Liver (tissue), 9 donors: Measurements from ENCODE around the gene TAS2R20. TPM values are rescaled to one million over a fixed set of nuclear protein-coding genes. Genes with fewer than 3 reads are reported as not detected.

Experiments
- DNase-seq: peaks from one replicate; pipeline ENCODE4 v3.0.0-alpha.2; 2017; ENCODE audit warnings: low spot score
- H3K27ac ChIP-seq, 2 donors: one replicate each; pipeline ENCODE4 v1.7.0; 2013; ENCODE audit warnings: inconsistent platforms in 2 of 2, low read length in 2 of 2, control low read depth in 1 of 2, low read depth in 1 of 2, mild to moderate bottlenecking in 1 of 2
- H3K27me3 ChIP-seq, 4 donors: one replicate each; pipeline versions ENCODE4 v1.6.1 to v1.7.0; 2013; ENCODE audit warnings: low read length in 3 of 4, inconsistent platforms in 1 of 4, mild to moderate bottlenecking in 1 of 4, moderate library complexity in 1 of 4; ENCODE audit not compliant: control insufficient read depth in 4 of 4, insufficient read depth in 4 of 4
- H3K36me3 ChIP-seq, 4 donors: one replicate each; pipeline versions ENCODE4 v1.6.1 to v1.7.0; 2013; ENCODE audit warnings: low read length in 3 of 4, mild to moderate bottlenecking in 3 of 4, low read depth in 1 of 4, moderate library complexity in 1 of 4; ENCODE audit not compliant: control insufficient read depth in 4 of 4, insufficient read depth in 3 of 4
- H3K4me1 ChIP-seq, 4 donors: one replicate each; pipeline versions ENCODE4 v1.6.1 to v1.7.0; 2013; ENCODE audit warnings: low read length in 3 of 4, mild to moderate bottlenecking in 3 of 4, moderate library complexity in 1 of 4; ENCODE audit not compliant: control insufficient read depth in 4 of 4, insufficient read depth in 4 of 4
- H3K4me3 ChIP-seq, 3 donors: one replicate each; pipeline versions ENCODE4 v1.6.1 to v1.7.0; 2013; ENCODE audit warnings: low read length in 3 of 3, control low read depth in 1 of 3, low read depth in 1 of 3, mild to moderate bottlenecking in 1 of 3
- H3K9ac ChIP-seq, 2 donors: one replicate each; pipeline ENCODE4 v1.7.0; 2013; ENCODE audit warnings: low read length in 2 of 2, mild to moderate bottlenecking in 2 of 2, moderate library complexity in 2 of 2, control low read depth in 1 of 2, low read depth in 1 of 2
- H3K9me3 ChIP-seq, 4 donors: one replicate each; pipeline versions ENCODE4 v1.6.1 to v1.7.0; 2013; ENCODE audit warnings: low read length in 3 of 4; ENCODE audit not compliant: control insufficient read depth in 4 of 4
- EGR1 ChIP-seq, 2 donors: IDR thresholded peaks; 2 replicates each; pipeline ENCODE4 v1.6.1; 2016 to 2018; ENCODE audit warnings: antibody characterized with exemption in 2 of 2, low read depth in 2 of 2
- FOXA1 ChIP-seq: IDR thresholded peaks from 2 replicates; pipeline ENCODE4 v1.6.1; 2016; ENCODE audit warnings: antibody characterized with exemption
- FOXA2 ChIP-seq: IDR thresholded peaks from 2 replicates; pipeline ENCODE4 v1.6.1; 2016; ENCODE audit warnings: antibody characterized with exemption
- GABPA ChIP-seq, 2 donors: IDR thresholded peaks in 1 of 2; conservative IDR thresholded peaks in 1 of 2; 2 replicates each; pipeline ENCODE4 v1.6.1; 2016; ENCODE audit warnings: antibody characterized with exemption in 2 of 2, mild to moderate bottlenecking in 1 of 2, moderate library complexity in 1 of 2
- HNF4A ChIP-seq, 2 donors: conservative IDR thresholded peaks; 2 replicates each; pipeline ENCODE4 v1.6.1; 2016; ENCODE audit warnings: antibody characterized with exemption in 2 of 2, mild to moderate bottlenecking in 2 of 2
- NR2F2 ChIP-seq: IDR thresholded peaks from 2 replicates; pipeline ENCODE4 v1.6.1; 2016; ENCODE audit warnings: antibody characterized with exemption
- RAD21 ChIP-seq, 2 donors: IDR thresholded peaks; 2 replicates each; pipeline ENCODE4 v1.6.1; 2016; ENCODE audit warnings: antibody characterized with exemption in 2 of 2, mild to moderate bottlenecking in 2 of 2
- RXRA ChIP-seq, 2 donors: IDR thresholded peaks; 2 replicates each; pipeline ENCODE4 v1.6.1; 2017 to 2018; ENCODE audit warnings: antibody characterized with exemption in 2 of 2, mild to moderate bottlenecking in 1 of 2
- SP1 ChIP-seq: IDR thresholded peaks from 2 replicates; pipeline ENCODE4 v1.6.1; 2018; ENCODE audit warnings: antibody characterized with exemption, mild to moderate bottlenecking
- TAF1 ChIP-seq: conservative IDR thresholded peaks from 2 replicates; pipeline ENCODE4 v1.6.1; 2016; ENCODE audit warnings: antibody characterized with exemption, mild to moderate bottlenecking
- YY1 ChIP-seq: IDR thresholded peaks from 2 replicates; pipeline ENCODE4 v1.6.1; 2016; ENCODE audit warnings: antibody characterized with exemption, mild to moderate bottlenecking
- WGBS: extraction: QIAGEN DNeasy Blood & Tissue Kit; methylation state at CpG from one replicate; pipeline ENCODE4 v1.1.7; 2013; 5-methylcytosine and 5-hydroxymethylcytosine counted together
- polyA plus RNA-seq, 2 donors: library from polyadenylated mRNA; stranded (reverse) in 1 of 2; unstranded in 1 of 2; fragments of 200-250 nt in 1 of 2; fragments of >200 nt in 1 of 2; fragmentation: Nextera tagmentation in 1 of 2; extraction: Ambion mirVana in 1 of 2; gene quantifications; one replicate each; pipeline versions ENCODE4 v1.2.1 to v1.2.3, GENCODE V29; 2013 to 2015
- total RNA-seq, 2 donors: library from RNA; depleted of rRNA; stranded (reverse); fragments of >200 nt; gene quantifications; one replicate each; pipeline ENCODE4 v1.2.3, GENCODE V29; 2014
- TF ChIP-seq, protein P1 (sequence below): IDR thresholded peaks from 2 replicates; pipeline ENCODE4 v1.6.1; 2016; ENCODE audit warnings: antibody characterized with exemption
- TF ChIP-seq, protein P2 (sequence below): IDR thresholded peaks from 2 replicates; pipeline ENCODE4 v1.6.1; 2016; ENCODE audit warnings: antibody characterized with exemption
- TF ChIP-seq, protein P3 (sequence below): IDR thresholded peaks from 2 replicates; pipeline ENCODE4 v1.6.1; 2016; ENCODE audit warnings: antibody characterized with exemption
- TF ChIP-seq, protein P4 (sequence below): IDR thresholded peaks from 2 replicates; pipeline ENCODE4 v1.6.1; 2016; ENCODE audit warnings: antibody characterized with exemption, mild to moderate bottlenecking
- TF ChIP-seq, protein P5 (sequence below): fragments of 150-350 bp; IDR thresholded peaks from 2 replicates; pipeline ENCODE4 v1.5.1; 2017; ENCODE audit warnings: improper control_type of control experiment, low read depth, low read length; ENCODE audit not compliant: missing input control
- donor health status: healthy.
- donor health status: healthy.
- donor health status: healthy.
- donor health status: healthy.
- donor health status: healthy.

The TAS2R20 gene
- total and polyA plus RNA-seq, 4 donors: 0.03 to 5.9 (median 0.92) TPM

DNA sequence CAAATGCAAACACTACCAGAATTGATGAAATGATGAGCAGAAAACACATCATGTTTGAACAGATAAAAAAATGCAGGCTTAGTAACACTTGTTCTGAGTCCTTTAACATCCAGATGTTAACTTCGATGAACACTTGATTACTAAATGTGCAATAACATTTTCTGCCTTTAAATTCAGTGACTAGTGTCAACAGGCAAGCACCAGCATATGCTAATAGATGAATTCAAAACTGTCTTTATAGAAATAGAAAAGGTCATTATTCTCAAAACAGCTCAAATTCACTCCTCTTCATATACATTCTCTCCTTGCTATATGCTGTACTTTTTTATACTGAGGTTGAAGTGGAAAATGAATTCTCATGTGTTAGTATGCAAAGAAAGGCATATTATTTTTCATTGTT is 24.4 kb upstream of the TAS2R20 start, which contains the start of gene TAS2R19:
TSS of gene TAS2R19 (minus strand) at position 101 of the 400 bp plus-strand sequence. CDS start at position 52, 49 bp downstream.
- WGBS: 100% methylated on average over 1 of the region's 1 CpG
- peaks cover 0 to 3% (median 1%) of the 10 kb centered on the region in 4 donors for H3K36me3 ChIP-seq
- no peaks in the 10 kb centered on the region for H3K9me3 ChIP-seq
- no peaks in the 10 kb centered on the region for H3K4me1 ChIP-seq
- no peak within 1 kb of the TSS for H3K4me3 ChIP-seq
- no peak for DNase-seq
- no peak within 1 kb of the TSS for H3K27ac ChIP-seq
- TF ChIP-seq, protein P1, sequence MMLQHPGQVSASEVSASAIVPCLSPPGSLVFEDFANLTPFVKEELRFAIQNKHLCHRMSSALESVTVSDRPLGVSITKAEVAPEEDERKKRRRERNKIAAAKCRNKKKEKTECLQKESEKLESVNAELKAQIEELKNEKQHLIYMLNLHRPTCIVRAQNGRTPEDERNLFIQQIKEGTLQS: no peak
- TF ChIP-seq RAD21 (IDR thresholded peaks at IDR 0.05) (no peak), EGR1 (IDR thresholded peaks at IDR 0.05; ENCODE audit: low read depth in 2 of 2) (no peak), YY1 (no peak), TAF1 (no peak), RXRA (IDR thresholded peaks at IDR 0.05) (no peak), NR2F2 (no peak), GABPA (IDR thresholded peaks at IDR 0.05 in 1 of 2, conservative IDR thresholded peaks at IDR 0.05 in 1 of 2) (no peak), FOXA2 (no peak)
- TF ChIP-seq, protein P2, sequence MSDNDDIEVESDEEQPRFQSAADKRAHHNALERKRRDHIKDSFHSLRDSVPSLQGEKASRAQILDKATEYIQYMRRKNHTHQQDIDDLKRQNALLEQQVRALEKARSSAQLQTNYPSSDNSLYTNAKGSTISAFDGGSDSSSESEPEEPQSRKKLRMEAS: no peak
- TF ChIP-seq, protein P3, sequence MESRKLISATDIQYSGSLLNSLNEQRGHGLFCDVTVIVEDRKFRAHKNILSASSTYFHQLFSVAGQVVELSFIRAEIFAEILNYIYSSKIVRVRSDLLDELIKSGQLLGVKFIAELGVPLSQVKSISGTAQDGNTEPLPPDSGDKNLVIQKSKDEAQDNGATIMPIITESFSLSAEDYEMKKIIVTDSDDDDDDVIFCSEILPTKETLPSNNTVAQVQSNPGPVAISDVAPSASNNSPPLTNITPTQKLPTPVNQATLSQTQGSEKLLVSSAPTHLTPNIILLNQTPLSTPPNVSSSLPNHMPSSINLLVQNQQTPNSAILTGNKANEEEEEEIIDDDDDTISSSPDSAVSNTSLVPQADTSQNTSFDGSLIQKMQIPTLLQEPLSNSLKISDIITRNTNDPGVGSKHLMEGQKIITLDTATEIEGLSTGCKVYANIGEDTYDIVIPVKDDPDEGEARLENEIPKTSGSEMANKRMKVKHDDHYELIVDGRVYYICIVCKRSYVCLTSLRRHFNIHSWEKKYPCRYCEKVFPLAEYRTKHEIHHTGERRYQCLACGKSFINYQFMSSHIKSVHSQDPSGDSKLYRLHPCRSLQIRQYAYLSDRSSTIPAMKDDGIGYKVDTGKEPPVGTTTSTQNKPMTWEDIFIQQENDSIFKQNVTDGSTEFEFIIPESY: no peak
- H3K27me3 ChIP-seq: no peaks in the 10 kb centered on the region
- no peak within 1 kb of the TSS for H3K9ac ChIP-seq

DNA sequence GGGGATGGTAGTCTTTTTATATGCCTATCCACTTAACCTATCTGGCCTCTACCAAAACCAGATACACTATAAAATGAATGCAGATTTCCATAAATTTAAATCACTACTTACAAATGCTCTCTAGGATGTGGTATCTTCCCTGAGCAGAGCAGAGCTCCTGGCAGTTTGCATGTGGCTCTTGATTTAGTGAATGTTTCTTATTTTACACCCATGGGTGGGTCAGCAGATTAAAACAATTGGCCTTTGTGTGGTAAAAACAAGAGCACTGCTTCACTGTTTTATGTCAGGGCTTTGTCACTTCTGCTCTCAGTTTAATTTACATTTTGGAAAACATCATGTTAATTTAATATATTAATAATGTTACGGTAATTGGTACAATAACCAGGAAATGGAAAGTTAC is 18.8 kb upstream of the TAS2R20 start:
- no peak for DNase-seq
- Histone ChIP-seq H3K27ac (no peak overlapping the region), H3K4me1 (peaks cover 0 to 10% (median 4%) of the 10 kb centered on the region in 4 donors), H3K9ac (no peak overlapping the region), H3K36me3 (no peaks in the 10 kb centered on the region), H3K4me3 (no peak overlapping the region), H3K27me3 (no peaks in the 10 kb centered on the region), H3K9me3 (no peaks in the 10 kb centered on the region)
- TF ChIP-seq TAF1 (no peak), SP1 (no peak), FOXA2 (no peak), HNF4A (conservative IDR thresholded peaks at IDR 0.05) (no peak), GABPA (IDR thresholded peaks at IDR 0.05 in 1 of 2, conservative IDR thresholded peaks at IDR 0.05 in 1 of 2) (no peak), RXRA (IDR thresholded peaks at IDR 0.05) (no peak), FOXA1 (no peak), EGR1 (IDR thresholded peaks at IDR 0.05; ENCODE audit: low read depth in 2 of 2) (no peak)
- TF ChIP-seq, protein P4, sequence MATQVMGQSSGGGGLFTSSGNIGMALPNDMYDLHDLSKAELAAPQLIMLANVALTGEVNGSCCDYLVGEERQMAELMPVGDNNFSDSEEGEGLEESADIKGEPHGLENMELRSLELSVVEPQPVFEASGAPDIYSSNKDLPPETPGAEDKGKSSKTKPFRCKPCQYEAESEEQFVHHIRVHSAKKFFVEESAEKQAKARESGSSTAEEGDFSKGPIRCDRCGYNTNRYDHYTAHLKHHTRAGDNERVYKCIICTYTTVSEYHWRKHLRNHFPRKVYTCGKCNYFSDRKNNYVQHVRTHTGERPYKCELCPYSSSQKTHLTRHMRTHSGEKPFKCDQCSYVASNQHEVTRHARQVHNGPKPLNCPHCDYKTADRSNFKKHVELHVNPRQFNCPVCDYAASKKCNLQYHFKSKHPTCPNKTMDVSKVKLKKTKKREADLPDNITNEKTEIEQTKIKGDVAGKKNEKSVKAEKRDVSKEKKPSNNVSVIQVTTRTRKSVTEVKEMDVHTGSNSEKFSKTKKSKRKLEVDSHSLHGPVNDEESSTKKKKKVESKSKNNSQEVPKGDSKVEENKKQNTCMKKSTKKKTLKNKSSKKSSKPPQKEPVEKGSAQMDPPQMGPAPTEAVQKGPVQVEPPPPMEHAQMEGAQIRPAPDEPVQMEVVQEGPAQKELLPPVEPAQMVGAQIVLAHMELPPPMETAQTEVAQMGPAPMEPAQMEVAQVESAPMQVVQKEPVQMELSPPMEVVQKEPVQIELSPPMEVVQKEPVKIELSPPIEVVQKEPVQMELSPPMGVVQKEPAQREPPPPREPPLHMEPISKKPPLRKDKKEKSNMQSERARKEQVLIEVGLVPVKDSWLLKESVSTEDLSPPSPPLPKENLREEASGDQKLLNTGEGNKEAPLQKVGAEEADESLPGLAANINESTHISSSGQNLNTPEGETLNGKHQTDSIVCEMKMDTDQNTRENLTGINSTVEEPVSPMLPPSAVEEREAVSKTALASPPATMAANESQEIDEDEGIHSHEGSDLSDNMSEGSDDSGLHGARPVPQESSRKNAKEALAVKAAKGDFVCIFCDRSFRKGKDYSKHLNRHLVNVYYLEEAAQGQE: no peak
- TF ChIP-seq, protein P5, sequence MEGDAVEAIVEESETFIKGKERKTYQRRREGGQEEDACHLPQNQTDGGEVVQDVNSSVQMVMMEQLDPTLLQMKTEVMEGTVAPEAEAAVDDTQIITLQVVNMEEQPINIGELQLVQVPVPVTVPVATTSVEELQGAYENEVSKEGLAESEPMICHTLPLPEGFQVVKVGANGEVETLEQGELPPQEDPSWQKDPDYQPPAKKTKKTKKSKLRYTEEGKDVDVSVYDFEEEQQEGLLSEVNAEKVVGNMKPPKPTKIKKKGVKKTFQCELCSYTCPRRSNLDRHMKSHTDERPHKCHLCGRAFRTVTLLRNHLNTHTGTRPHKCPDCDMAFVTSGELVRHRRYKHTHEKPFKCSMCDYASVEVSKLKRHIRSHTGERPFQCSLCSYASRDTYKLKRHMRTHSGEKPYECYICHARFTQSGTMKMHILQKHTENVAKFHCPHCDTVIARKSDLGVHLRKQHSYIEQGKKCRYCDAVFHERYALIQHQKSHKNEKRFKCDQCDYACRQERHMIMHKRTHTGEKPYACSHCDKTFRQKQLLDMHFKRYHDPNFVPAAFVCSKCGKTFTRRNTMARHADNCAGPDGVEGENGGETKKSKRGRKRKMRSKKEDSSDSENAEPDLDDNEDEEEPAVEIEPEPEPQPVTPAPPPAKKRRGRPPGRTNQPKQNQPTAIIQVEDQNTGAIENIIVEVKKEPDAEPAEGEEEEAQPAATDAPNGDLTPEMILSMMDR: no peak
- WGBS: 93% methylated on average over 1 of the region's 1 CpG
